ENCODE data around the gene COL1A1.

Gene COL1A1

GRCh38 chr17:50139950-50140885 is 61.2 kb downstream of the COL1A1 start:
- peak; percentile 79 to 86 for DNase-seq

GRCh38 chr17:50139185-50139783 is 62.1 kb downstream of the COL1A1 start:
- no peak for DNase-seq

GRCh38 chr17:50137042-50137441 is 64.4 kb downstream of the COL1A1 start:
- no peak for DNase-seq

- DNase-seq = no peak
These were observed 65.2 kb downstream of the COL1A1 start for GRCh38 chr17:50136096-50136687.

- DNase-seq = no peak
These were observed 65.9 kb downstream of the COL1A1 start for GRCh38 chr17:50135316-50136095.

- no peak for DNase-seq
These were observed 67.0 kb downstream of the COL1A1 start for GRCh38 chr17:50134206-50135110.

GRCh38 chr17:50133769-50134099 is 67.7 kb downstream of the COL1A1 start:
- DNase-seq = no peak
